MV-4-11 (cell line): ENCODE data around the gene ZNF638.

Source experiments
- DNase-seq: peaks from one replicate; lab custom pipeline; 2025; lab: John Stamatoyannopoulos, UW

ZNF638 gene

GRCh38 chr2:71473346-71474031, 141.9 kb downstream of the ZNF638 start:
- DNase-seq = no peak

GRCh38 chr2:71474116-71474743, 142.6 kb downstream of the ZNF638 start:
- peak; percentile 39 for DNase-seq

GRCh38 chr2:71474744-71475397, 143.3 kb downstream of the ZNF638 start:
- no peak for DNase-seq

GRCh38 chr2:71476495-71476894, 144.9 kb downstream of the ZNF638 start:
- no peak for DNase-seq

- DNase-seq = no peak
These were observed 145.7 kb downstream of the ZNF638 start for GRCh38 chr2:71477231-71477691.

- no peak for DNase-seq
These were observed 147.2 kb downstream of the ZNF638 start for GRCh38 chr2:71478806-71479205.

GRCh38 chr2:71479261-71479660, 147.7 kb downstream of the ZNF638 start:
- DNase-seq = no peak

GRCh38 chr2:71481111-71481510, 149.5 kb downstream of the ZNF638 start:
- DNase-seq = no peak

GRCh38 chr2:71482055-71482454, 150.5 kb downstream of the ZNF638 start:
- DNase-seq = no peak

- no peak for DNase-seq
These were observed 151.7 kb downstream of the ZNF638 start for GRCh38 chr2:71483246-71483645.

GRCh38 chr2:71484354-71484753, 152.8 kb downstream of the ZNF638 start:
- no peak for DNase-seq
